Motor neuron (in vitro differentiated cells): ENCODE data around the gene MAD1L1. TPM values are rescaled to one million over a fixed set of nuclear protein-coding genes. Genes with fewer than 3 reads are reported as not detected.

Experiments used
- ATAC-seq, 8 experiments: fragments of 200-7000 bp; cut with Tn5 transposase; replicated peaks in 6 of 8; 2 replicates each; pipeline ENCODE4 v1.8.0; 2021; ENCODE audit warnings: mild to moderate bottlenecking in 8 of 8, moderate library complexity in 8 of 8
- H3K27ac ChIP-seq, 2 donors: fragments of 250-450 bp; sonication (Bioruptor Pico); 2 replicates each; pipeline ENCODE4 v1.9.0; 2021; ENCODE audit warnings: antibody characterized with exemption in 2 of 2, mild to moderate bottlenecking in 2 of 2, moderate library complexity in 1 of 2
- H3K4me1 ChIP-seq, 2 donors: fragments of 250-450 bp; sonication (Bioruptor Pico); replicated peaks in 1 of 2; 2 replicates each; pipeline ENCODE4 v1.6.1; 2021; ENCODE audit warnings: antibody characterized with exemption in 2 of 2, mild to moderate bottlenecking in 2 of 2, moderate library complexity in 1 of 2
- H3K4me3 ChIP-seq, 5 donors: fragments of 250-450 bp; sonication (Bioruptor Pico); 2 replicates each; pipeline ENCODE4 v1.9.0; 2021; ENCODE audit warnings: antibody characterized with exemption in 5 of 5, mild to moderate bottlenecking in 5 of 5, moderate library complexity in 4 of 5
- WGBS, 10 experiments: fragments of 450-650 bp; shearing (Covaris generic); methylation state at CpG; one replicate each; pipeline ENCODE4 v1.0.0; 2022; 5-methylcytosine and 5-hydroxymethylcytosine counted together
- in situ Hi-C, 9 experiments: fragments of 400-800 bp; cut with MboI; loops; one replicate each; pipeline ENCODE4 v1.15.0; 2021; ENCODE audit warnings: low sequenced_read_pairs in 9 of 9, low pct_unique_long_range_greater_than_20kb in 2 of 9; ENCODE audit not compliant: unreplicated experiment in 9 of 9
- total RNA-seq, 8 experiments: library from RNA; unstranded; fragments of 300-600 nt; gene quantifications; 2 replicates each; pipeline versions ENCODE4 v1.2.3 to v1.2.4, GENCODE V29; 2022

The MAD1L1 gene
- total RNA-seq, 8 experiments from 2014 or later: 24.0 to 68.8 (median 32.4) TPM

DNA sequence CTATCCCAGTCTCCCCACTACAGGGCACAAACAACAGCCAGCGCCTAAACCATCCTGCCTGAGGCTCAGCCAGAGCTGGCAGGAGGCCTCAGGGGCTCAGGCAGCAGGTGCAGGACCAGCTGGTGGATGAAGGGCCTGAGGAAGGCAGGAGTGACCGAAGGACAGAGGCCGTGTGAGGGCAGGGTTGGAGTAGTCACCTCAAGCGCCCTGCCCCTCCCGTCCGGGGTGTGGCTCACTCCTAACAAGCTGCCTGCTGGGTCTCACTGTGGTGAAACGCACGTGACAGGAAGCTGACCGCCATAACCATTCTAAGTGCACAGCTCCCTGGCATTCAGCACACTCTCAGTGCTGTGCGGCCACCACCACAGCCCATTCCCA, 281.6 kb downstream of the MAD1L1 start:
- 60 to 77% methylated on average over 1 to 6 of the region's 10 CpGs; no CpG with 5 or more reads in 8 of the 10 experiments for WGBS, 10 experiments
- Histone ChIP-seq H3K4me3 (no peak overlapping the region), H3K27ac (no peak overlapping the region), H3K4me1 (peaks cover 9 to 15% of the 10 kb centered on the region in 2 donors)
- in situ Hi-C loops: no loop called here
- ATAC-seq: peak in 7 of 8 experiments; percentile 30 to 82 (median 60)

DNA sequence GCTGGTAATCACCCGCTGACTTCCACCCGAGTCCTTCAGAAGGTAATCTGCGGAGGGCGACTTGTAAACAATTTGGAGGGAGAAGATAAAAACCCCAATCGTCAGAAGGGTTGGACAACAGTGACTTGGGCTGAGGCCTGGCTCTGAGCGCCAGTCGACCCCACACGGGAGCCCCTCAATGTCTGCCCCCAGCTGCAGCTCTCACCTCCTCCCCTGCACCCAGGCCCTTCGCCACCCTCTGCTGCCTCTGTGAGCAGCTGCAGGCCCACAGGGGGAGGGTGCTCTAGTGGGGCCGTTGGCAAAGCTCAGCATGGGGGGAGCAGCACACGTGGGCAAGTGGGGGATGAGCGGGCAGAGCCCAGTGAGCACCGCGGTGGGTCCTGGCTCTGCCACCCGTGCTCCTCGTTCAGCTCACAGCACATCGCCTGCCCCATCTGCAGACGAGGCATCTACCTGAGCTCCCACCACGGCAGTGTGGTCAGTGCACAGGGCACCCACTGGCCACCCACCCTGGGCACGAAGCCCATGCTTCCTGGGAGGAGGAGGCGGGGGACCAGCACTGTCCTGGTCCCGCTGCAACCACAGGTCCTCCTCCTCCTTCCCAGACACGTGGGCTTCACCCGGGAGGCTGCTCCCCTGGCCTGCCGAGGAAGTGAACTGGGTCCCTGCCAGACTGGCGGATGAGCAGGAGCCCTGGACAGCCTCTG, 282.1 kb downstream of the MAD1L1 start:
- no peak overlapping the region for H3K4me3 ChIP-seq
- peaks cover 9 to 15% of the 10 kb centered on the region in 2 donors for H3K4me1 ChIP-seq
- no peak overlapping the region for H3K27ac ChIP-seq
- 83 to 100% methylated on average over 2 to 6 of the region's 26 CpGs; no CpG with 5 or more reads in 8 of the 10 experiments for WGBS, 10 experiments
- ATAC-seq: no peak
- in situ Hi-C loops: no loop called here

DNA sequence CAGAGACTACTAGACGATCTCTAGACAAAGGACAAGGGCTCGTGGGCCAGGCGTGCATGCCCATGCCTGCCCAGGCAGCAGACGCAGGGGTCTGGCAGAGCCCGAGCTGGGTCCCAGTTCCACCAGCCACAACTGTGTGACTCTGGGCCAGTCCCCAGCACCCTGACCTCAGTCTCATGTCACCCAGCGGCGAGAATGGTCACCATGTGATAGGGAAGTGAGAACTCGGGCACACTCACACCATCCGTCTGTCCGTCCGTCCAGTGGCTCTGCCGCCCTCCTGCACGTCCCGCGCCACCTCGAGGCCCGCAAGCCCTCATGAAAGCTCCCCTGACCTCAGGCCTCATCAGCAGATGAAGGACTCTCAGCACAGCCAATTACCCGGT, 282.7 kb downstream of the MAD1L1 start:
- no peak overlapping the region for H3K4me3 ChIP-seq
- WGBS, 10 experiments: 60 to 100% (median 90%) methylated on average over 1 to 7 of the region's 18 CpGs; no CpG with 5 or more reads in 5 of the 10 experiments
- no peak for ATAC-seq
- peaks cover 9 to 15% of the 10 kb centered on the region in 2 donors for H3K4me1 ChIP-seq
- no peak overlapping the region for H3K27ac ChIP-seq
- in situ Hi-C loops: no loop called here

DNA sequence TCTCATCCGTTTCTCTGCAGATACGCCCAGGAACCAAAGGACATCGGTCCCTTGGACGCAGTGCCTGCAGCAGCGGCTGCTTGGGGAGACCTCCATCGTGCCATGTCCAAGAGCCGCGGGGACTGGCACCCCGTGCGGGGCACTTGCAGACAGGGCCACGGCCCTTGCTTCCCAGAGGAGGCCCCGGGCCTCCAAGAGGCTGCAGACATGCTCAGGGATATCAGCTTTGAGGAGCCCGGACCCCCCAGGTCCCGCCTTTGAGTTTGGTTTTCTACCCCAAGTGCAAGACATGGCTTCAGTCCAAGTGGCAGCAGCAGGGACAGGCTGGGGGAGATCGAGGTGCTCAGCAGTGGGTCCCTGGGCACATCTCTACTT, 283.1 kb downstream of the MAD1L1 start:
- WGBS, 10 experiments: 91 to 100% methylated on average over 2 to 9 of the region's 15 CpGs; no CpG with 5 or more reads in 8 of the 10 experiments
- in situ Hi-C loops: no loop called here
- Histone ChIP-seq H3K27ac (no peak overlapping the region), H3K4me3 (no peak overlapping the region), H3K4me1 (peaks cover 9 to 15% of the 10 kb centered on the region in 2 donors)
- ATAC-seq: no peak

DNA sequence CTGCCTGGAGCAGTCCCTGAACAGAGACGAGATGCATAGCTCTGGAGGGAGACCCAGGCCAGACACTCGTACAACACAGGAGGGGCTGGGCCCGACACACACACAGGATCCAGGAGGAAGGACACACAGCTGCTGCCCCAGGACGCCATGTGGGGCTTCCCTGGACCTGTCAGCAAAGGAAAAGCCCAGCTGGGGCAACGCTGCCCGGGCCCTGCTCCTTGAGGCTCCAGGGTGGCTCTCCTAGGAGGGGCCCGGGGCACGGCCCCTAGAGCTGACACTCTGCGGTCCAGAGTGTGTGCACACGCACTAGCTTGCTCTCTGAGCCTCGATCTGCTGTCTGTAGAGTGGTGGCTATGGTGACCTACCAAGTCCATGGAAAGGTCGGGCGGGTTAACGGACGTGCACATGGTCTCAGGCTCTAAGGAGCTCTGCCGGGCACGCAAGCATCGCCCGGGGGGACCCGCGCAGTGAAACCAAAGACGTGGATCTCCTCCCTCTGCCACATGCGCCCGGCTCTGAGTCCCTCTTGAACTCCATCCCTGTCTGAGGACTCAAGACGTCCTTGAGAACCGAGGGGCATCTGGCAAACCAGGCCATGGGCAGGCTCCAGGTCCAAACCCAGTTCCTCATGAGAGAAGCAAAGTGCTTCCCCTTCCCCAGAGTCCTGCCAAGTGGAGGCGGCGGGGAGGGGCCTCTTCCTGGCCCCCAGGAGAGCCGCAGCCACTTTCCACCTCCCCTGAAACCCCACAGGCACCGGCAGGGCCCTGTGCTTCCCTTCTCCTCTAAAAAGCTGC, 283.7 kb downstream of the MAD1L1 start:
- Histone ChIP-seq H3K27ac (no peak overlapping the region), H3K4me1 (peaks cover 15 to 20% of the 10 kb centered on the region in 2 donors), H3K4me3 (no peak overlapping the region)
- no peak for ATAC-seq
- WGBS, 10 experiments: 88 to 100% (median 95%) methylated on average over 2 to 13 of the region's 30 CpGs; no CpG with 5 or more reads in 5 of the 10 experiments
- in situ Hi-C loops: no loop called here

DNA sequence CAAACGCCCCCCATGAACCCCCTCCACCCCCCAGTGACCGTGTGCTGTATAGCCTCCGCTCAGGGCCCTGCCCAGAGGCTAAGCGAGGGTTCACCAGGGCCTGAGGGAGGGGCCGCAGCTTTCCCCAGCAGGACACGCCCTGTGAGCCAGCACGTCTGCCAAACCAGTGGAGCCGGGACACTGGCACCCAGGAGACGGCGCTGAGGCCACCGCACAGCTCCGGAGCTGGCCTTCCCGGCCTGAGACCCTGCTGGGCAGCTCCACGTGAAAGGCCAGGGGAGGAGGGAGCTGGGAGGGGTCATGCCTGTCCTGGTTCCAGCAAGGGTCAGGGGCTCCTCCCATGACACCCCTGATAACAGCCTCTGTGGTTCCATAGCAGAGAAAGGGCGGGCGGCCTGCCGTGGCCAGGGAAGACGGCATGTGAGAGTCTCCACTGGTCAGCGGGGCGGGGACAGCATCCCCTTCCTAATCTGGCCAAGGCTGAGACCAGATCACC, 284.4 kb downstream of the MAD1L1 start:
- Histone ChIP-seq H3K27ac (no peak overlapping the region), H3K4me3 (no peak overlapping the region), H3K4me1 (peaks cover 20 to 23% of the 10 kb centered on the region in 2 donors)
- WGBS, 10 experiments: 80% methylated on average over 1 of the region's 20 CpGs; no CpG with 5 or more reads in 8 of the 10 experiments
- in situ Hi-C loops: no loop called here
- peak in 3 of 8 experiments; percentile 19 to 60 (median 54) for ATAC-seq

DNA sequence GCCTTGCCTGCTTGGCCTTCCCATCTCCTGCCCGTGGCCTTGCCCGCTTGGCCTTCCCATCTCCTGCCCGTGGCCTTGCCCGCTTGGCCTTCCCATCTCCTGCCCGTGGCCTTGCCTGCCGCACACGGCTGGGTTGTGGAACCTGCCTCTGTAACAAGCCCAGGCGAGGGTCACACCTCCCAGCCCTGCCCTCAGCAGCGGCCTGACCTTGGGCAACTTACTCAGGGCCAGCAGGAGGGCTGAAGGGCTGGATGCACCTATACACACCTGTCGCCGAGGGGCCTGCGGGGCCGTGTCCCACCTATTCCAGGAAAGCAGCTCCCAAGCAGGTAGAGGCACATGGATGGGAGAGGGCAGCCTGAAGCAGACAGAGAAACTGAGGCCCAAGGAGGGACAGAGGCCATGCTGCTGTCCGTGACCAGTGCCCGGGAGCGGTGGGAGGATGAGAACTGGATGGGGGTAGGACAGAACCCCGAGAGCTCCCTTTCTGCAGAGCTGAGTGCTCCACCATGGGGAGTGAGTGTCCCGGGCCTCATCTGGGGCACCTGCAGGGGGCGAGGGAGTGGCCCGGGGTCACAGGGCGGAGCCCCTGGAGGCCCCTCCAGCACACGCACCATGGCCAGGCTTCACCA, 285.0 kb downstream of the MAD1L1 start:
- in situ Hi-C loops: no loop called here
- WGBS, 10 experiments: 100% methylated on average over 2 to 3 of the region's 22 CpGs; no CpG with 5 or more reads in 7 of the 10 experiments
- no peak for ATAC-seq
- no peak overlapping the region for H3K4me3 ChIP-seq
- no peak overlapping the region for H3K27ac ChIP-seq
- H3K4me1 ChIP-seq: peaks cover 22 to 27% of the 10 kb centered on the region in 2 donors

DNA sequence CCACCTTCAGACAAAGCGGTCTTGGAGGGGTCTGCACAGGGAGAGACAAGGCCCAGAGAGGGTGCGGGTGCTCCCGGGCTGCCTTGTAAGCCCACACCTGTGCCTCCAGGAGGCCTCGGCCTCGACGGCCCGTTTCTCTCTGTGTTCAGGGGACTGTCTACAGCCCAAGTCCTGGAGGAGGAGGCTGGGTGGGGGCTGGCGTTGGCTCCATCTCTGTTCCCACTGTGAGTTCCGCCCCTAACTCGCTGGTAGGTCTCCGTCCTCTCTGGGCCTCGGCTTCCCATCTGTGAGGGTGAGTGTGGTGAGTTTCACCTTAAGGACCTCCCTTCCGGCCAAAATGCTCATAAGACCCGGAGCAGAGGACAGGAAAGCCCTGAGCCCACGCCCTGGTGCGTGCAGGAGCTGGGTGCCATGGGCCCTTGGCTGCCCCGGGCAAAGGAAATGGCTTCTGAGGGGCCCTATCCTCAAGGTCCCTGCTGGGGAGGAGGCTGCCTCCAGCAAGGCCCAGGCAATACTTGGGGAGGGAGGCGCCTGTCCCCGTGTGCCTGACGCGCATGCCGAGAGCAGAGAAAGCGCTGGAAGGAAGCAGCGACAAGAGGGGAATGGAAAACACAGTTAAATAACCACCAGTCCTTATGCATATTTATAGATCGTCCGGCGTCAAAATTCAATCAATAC, 285.8 kb downstream of the MAD1L1 start:
- H3K4me3 ChIP-seq: no peak overlapping the region
- in situ Hi-C loops: no loop called here
- ATAC-seq: peak in 3 of 8 experiments; percentile 25 to 63 (median 34)
- H3K27ac ChIP-seq: peak overlapping the region in 1 of 2 donors; percentile 52
- 58 to 100% (median 80%) methylated on average over 1 to 10 of the region's 27 CpGs; no CpG with 5 or more reads in 3 of the 10 experiments for WGBS, 10 experiments
- peaks cover 23 to 27% of the 10 kb centered on the region in 2 donors for H3K4me1 ChIP-seq

DNA sequence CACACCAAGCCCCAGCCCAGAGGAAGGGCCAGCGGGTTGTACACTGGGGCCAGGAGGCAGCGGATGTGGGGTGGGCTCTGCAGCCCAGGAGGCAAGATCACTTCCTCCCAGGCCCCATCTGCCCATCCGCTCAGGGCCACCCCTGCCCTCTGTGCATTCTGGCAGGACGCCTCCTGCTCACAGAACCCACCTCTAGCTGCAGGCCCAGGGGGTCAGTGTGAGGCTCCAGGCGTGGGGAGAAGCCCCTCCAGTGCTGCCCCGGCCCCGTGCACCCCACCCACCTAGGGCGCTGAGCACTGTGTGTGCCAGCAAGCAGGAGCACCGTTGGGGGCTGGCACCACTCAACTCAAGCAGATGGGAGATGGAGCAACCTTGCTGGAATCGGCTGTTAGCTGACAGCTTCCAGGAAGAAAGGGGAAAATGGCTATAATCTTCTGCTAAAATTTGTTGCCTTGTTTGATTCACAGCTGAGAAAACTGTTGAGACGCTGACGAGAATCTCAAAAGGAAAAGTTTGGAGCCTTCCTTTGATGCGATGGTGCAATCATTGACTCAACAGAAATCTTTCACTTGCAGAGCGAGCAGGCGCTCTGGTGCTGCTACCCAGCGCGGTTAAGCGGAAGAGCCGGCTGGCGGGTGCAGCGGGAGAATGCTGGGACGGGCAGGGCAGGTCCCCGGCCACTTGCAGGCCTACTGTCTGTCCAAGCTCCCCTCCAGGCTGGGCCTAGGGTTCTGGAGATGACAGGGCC, 286.5 kb downstream of the MAD1L1 start:
- Histone ChIP-seq H3K4me1 (peaks cover 23 to 27% of the 10 kb centered on the region in 2 donors), H3K4me3 (no peak overlapping the region), H3K27ac (no peak overlapping the region)
- no peak for ATAC-seq
- in situ Hi-C loops: no loop called here
- 60 to 100% (median 90%) methylated on average over 1 to 11 of the region's 23 CpGs; no CpG with 5 or more reads in 3 of the 10 experiments for WGBS, 10 experiments

DNA sequence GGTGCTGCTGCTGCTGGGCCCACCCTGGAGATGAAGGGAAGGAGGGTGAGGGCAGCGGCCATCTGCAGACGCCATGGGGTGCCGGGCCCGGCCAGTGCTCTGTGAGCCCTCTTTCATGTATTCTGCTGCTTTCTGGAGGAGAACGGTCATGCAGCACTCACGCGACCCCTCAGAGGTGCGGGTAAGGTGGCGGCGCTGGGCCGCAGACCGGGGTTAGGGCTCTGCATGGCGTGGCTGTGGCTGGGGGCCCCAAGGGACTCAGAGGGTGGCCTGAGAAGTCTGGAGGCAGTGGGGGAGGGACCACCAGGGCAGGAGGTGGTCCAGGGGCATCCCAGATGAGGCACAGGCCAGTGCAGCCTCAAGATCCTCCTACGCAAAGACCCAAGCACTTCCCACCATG, 287.2 kb downstream of the MAD1L1 start:
- WGBS, 10 experiments: no CpG with 5 or more reads among the region's 14 CpGs

DNA sequence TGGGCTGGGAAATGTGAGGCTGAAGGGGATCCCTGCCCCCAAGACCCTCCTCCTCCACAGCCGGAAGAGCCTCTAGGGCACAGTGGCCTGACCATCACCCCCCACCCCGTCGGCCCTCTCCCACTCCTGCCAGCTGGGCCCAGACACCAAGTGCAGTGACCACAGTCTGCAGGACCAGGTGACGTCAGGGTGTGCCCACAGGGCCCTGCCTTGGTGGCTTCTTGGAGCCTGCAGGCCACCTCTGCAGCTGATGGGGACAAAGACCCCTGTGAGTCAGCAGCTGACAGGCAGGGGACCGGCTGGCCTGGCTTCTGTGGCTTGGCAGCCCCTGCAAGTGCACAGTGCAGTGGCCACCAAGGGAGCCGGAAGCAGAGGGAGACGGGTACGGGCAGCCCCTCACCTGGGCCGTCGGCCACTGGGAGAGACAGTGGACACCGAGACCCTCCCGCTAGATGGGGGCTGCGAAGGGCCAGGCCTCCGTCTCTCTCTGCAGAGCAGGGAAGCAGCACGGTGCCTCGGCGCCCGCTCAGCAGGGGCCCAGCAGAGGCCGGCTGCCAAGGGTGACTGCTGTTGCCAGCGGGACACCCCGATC, 288.0 kb downstream of the MAD1L1 start:
- no peak for ATAC-seq
- WGBS, 10 experiments: 68 to 100% (median 100%) methylated on average over 1 to 3 of the region's 21 CpGs; no CpG with 5 or more reads in 7 of the 10 experiments
- in situ Hi-C loops: no loop called here
- Histone ChIP-seq H3K4me3 (no peak overlapping the region), H3K27ac (peak overlapping the region in 1 of 2 donors; percentile 16), H3K4me1 (peaks cover 33 to 41% of the 10 kb centered on the region in 2 donors)

More for the DNA sequence above, 287.2 kb downstream of the MAD1L1 start:
- in situ Hi-C loops: no loop called here
- Histone ChIP-seq H3K27ac (no peak overlapping the region), H3K4me3 (no peak overlapping the region), H3K4me1 (peaks cover 24 to 32% of the 10 kb centered on the region in 2 donors)
- no peak for ATAC-seq
